Tibial nerve (tissue), 4 donors: ENCODE data around the gene ADAM19.

Source experiments
- CTCF ChIP-seq, 5 experiments: fragments of 200-600 bp in 3 of 5; fragments of 450-650 bp in 2 of 5; sonication (generic) in 3 of 5; IDR thresholded peaks; one replicate each; pipeline ENCODE4 v1.5.1; 2016 to 2019; ENCODE audit warnings: antibody characterized with exemption in 5 of 5, mild to moderate bottlenecking in 3 of 5, moderate library complexity in 2 of 5
- EP300 ChIP-seq, 2 donors: sonication (generic); formaldehyde crosslinking; IDR thresholded peaks; one replicate each; pipeline ENCODE4 v1.6.1; 2017; ENCODE audit warnings: antibody characterized with exemption in 2 of 2, mild to moderate bottlenecking in 1 of 2
- POLR2A ChIP-seq, 2 donors: fragments of 450-650 bp; IDR thresholded peaks; one replicate each; pipeline ENCODE4 v1.6.1; 2017; ENCODE audit warnings: antibody characterized with exemption in 2 of 2, mild to moderate bottlenecking in 2 of 2, moderate library complexity in 2 of 2

GRCh38 chr5:157616785-157617184 is 41.2 kb upstream of the ADAM19 start:
- TF ChIP-seq CTCF (IDR thresholded peaks at IDR 0.05) (no peak), POLR2A (IDR thresholded peaks at IDR 0.05) (no peak), EP300 (IDR thresholded peaks at IDR 0.05) (no peak)
